ENCODE data around the gene MAPK6.

The MAPK6 gene

GRCh38 chr15:52099651-52100272, 80.7 kb downstream of the MAPK6 start:
- Histone ChIP-seq H3K27ac (no peak overlapping the region), H3K79me2 (ENCODE audit: insufficient read depth, low read depth) (no peaks in the 10 kb centered on the region), H3K9ac (no peak overlapping the region), H2AFZ (ENCODE audit: low read depth) (no peak overlapping the region), H3K4me1 (ENCODE audit: low read depth, poor library complexity, severe bottlenecking) (peaks cover 2% of the 10 kb centered on the region), H3K4me3 (IDR thresholded peaks at IDR 0.05; ENCODE audit: insufficient read depth, low read depth, low read length) (no peak overlapping the region), H3K27me3 (ENCODE audit: insufficient read depth, low read depth) (no peaks in the 10 kb centered on the region), H3K4me2 (no peak overlapping the region), H4K20me1 (ENCODE audit: insufficient read depth) (no peaks in the 10 kb centered on the region), H3K36me3 (ENCODE audit: insufficient read depth) (no peaks in the 10 kb centered on the region)
- TF ChIP-seq CTCF (conservative IDR thresholded peaks at IDR 0.05; ENCODE audit: low read depth, low read length) = no peak

GRCh38 chr15:52100807-52101442, 81.9 kb downstream of the MAPK6 start:
- Histone ChIP-seq H2AFZ (ENCODE audit: low read depth) (no peak overlapping the region), H3K27ac (no peak overlapping the region), H3K4me3 (IDR thresholded peaks at IDR 0.05; ENCODE audit: insufficient read depth, low read depth, low read length) (no peak overlapping the region), H3K4me1 (ENCODE audit: low read depth, poor library complexity, severe bottlenecking) (peaks cover 2% of the 10 kb centered on the region), H3K4me2 (no peak overlapping the region), H3K36me3 (ENCODE audit: insufficient read depth) (no peaks in the 10 kb centered on the region), H4K20me1 (ENCODE audit: insufficient read depth) (no peaks in the 10 kb centered on the region), H3K9ac (no peak overlapping the region), H3K79me2 (ENCODE audit: insufficient read depth, low read depth) (no peaks in the 10 kb centered on the region), H3K27me3 (ENCODE audit: insufficient read depth, low read depth) (no peaks in the 10 kb centered on the region)
- TF ChIP-seq CTCF (conservative IDR thresholded peaks at IDR 0.05; ENCODE audit: low read depth, low read length) = no peak

GRCh38 chr15:52101542-52102323, 82.7 kb downstream of the MAPK6 start:
- Histone ChIP-seq H3K27me3 (ENCODE audit: insufficient read depth, low read depth) (no peaks in the 10 kb centered on the region), H3K4me3 (IDR thresholded peaks at IDR 0.05; ENCODE audit: insufficient read depth, low read depth, low read length) (no peak overlapping the region), H2AFZ (ENCODE audit: low read depth) (no peak overlapping the region), H3K36me3 (ENCODE audit: insufficient read depth) (no peaks in the 10 kb centered on the region), H3K27ac (no peak overlapping the region), H3K4me1 (ENCODE audit: low read depth, poor library complexity, severe bottlenecking) (peaks cover 2% of the 10 kb centered on the region), H3K4me2 (no peak overlapping the region), H3K9ac (no peak overlapping the region), H3K79me2 (ENCODE audit: insufficient read depth, low read depth) (no peaks in the 10 kb centered on the region), H4K20me1 (ENCODE audit: insufficient read depth) (no peaks in the 10 kb centered on the region)
- no peak for TF ChIP-seq CTCF (conservative IDR thresholded peaks at IDR 0.05; ENCODE audit: low read depth, low read length)

GRCh38 chr15:52102463-52102862, 83.4 kb downstream of the MAPK6 start:
- no peaks in the 10 kb centered on the region for H3K27me3 ChIP-seq (ENCODE audit: insufficient read depth, low read depth)
- no peaks in the 10 kb centered on the region for H3K4me1 ChIP-seq (ENCODE audit: low read depth, poor library complexity, severe bottlenecking)
- no peak overlapping the region for H3K4me3 ChIP-seq (IDR thresholded peaks at IDR 0.05; ENCODE audit: insufficient read depth, low read depth, low read length)
- H3K79me2 ChIP-seq (ENCODE audit: insufficient read depth, low read depth) = no peaks in the 10 kb centered on the region
- no peak overlapping the region for H2AFZ ChIP-seq (ENCODE audit: low read depth)
- H3K4me2 ChIP-seq = no peak overlapping the region
- H3K9ac ChIP-seq = no peak overlapping the region
- no peak for TF ChIP-seq CTCF (conservative IDR thresholded peaks at IDR 0.05; ENCODE audit: low read depth, low read length)
- H4K20me1 ChIP-seq (ENCODE audit: insufficient read depth) = no peaks in the 10 kb centered on the region
- H3K27ac ChIP-seq = no peak overlapping the region
- H3K36me3 ChIP-seq (ENCODE audit: insufficient read depth) = no peaks in the 10 kb centered on the region

Measured in KMS-11 (cell line).